ENCODE measurements around the gene C12orf56. TPM values are rescaled to one million over a fixed set of nuclear protein-coding genes. Genes with fewer than 3 reads are reported as not detected.
"Not testable (repeated sequence)": the region's sequence is repeated elsewhere in the genome, so short reads cannot be mapped to it uniquely, and the experiment has no call there.

The C12orf56 gene
- polyA plus RNA-seq, 3 donors from 2014 or later, result not detected

DNA sequence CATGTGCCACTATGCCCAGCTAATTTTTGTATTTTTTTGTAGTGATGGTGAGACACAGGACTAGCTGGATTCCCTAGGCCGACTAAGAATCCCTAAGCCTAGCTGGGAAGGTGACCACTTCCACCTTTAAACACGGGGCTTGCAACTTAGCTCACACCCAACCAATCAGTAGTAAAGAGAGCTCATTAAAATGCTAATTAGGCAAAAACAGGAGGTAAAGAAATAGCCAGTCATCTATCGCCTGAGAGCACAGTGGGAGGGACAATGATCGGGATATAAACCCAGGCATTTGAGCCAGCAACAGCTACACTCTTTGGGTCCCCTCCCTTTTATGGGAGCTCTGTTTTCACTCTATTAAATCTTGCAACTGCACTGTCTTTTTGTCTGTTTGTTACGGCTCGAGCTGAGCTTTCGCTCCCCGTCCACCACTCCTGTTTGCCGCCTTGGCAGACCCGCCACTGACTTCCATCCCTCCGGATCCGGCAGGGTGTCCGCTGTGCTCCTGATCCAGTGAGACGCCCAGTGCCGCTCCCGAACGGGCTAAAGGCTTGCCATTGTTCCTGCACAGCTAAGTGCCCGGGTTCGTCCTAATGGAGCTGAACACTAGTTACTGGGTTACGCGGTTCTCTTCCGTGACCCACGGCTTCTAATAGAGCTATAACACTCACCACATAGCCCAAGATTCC, 70.9 kb downstream of the C12orf56 start:
- H3K27me3 Mint-ChIP-seq (ENCODE audit: low read depth in 3 of 3); H3K4me3 Mint-ChIP-seq; DNase-seq; H3K36me3 Mint-ChIP-seq; H3K4me1 Mint-ChIP-seq; H3K27ac Mint-ChIP-seq; H3K9me3 Mint-ChIP-seq: not testable (repeated sequence)

DNA sequence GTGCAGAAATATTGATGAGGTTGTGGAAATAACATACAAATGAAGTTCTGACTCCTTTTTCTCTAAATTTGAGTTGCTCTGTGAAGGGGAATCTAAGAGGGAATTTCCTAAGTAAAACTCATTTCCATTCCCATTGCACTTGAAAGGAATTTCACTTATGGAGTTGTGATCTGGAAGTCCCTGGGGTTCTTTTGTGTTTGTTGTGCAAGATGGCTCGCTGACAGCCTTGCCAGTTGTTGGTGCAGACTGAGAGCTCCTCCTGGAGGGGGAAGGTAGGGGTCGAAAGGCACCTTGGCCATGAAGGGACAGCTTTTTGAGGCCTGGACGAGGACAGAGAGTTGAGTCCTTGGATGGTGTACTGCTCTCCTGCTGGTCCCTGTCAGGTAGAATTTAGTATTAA, 72.0 kb downstream of the C12orf56 start:
- no peaks in the 10 kb centered on the region for H3K4me1 Mint-ChIP-seq
- H3K27ac Mint-ChIP-seq, result no peak overlapping the region
- H3K36me3 Mint-ChIP-seq, result no peaks in the 10 kb centered on the region
- no peaks in the 10 kb centered on the region for H3K9me3 Mint-ChIP-seq
- no peak for DNase-seq
- H3K27me3 Mint-ChIP-seq (ENCODE audit: low read depth in 3 of 3), result no peaks in the 10 kb centered on the region
- no peak overlapping the region for H3K4me3 Mint-ChIP-seq

DNA sequence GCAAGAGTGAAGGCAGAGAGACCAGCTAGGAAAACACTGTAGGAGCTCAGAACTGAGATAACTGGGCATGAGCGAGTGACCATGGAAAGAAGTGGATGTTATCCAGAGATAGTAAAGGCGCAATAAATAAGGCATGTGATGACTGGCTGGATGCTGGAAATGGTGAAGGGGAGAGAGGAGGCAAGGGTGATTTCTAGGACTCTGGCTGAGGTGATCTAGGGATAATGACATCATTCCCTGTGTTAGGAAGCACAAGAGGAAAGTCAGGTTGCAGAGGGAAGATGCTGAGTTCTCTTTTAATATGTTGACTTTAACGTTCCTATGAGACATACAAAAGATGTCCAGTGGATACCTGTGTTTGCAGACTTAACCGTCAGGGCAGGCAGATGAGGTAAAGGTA, 78.7 kb downstream of the C12orf56 start:
- Mint-ChIP-seq H3K4me3 (no peak overlapping the region), H3K9me3 (peaks cover 0 to 3% (median 0%) of the 10 kb centered on the region in 6 donors), H3K36me3 (no peaks in the 10 kb centered on the region), H3K4me1 (no peaks in the 10 kb centered on the region), H3K27ac (no peak overlapping the region), H3K27me3 (ENCODE audit: low read depth in 3 of 3) (peaks cover 0 to 7% (median 0%) of the 10 kb centered on the region in 3 donors)
- DNase-seq, result no peak

GRCh38 chr12:64304571-64304970, 86.0 kb downstream of the C12orf56 start:
- Mint-ChIP-seq H3K36me3 (no peaks in the 10 kb centered on the region), H3K4me1 (no peaks in the 10 kb centered on the region), H3K9me3 (peaks cover 0 to 3% (median 0%) of the 10 kb centered on the region in 6 donors), H3K27me3 (ENCODE audit: low read depth in 3 of 3) (no peaks in the 10 kb centered on the region), H3K27ac (no peak overlapping the region), H3K4me3 (no peak overlapping the region)
- DNase-seq, result no peak

GRCh38 chr12:64299628-64300027, 90.9 kb downstream of the C12orf56 start:
- H3K4me1 Mint-ChIP-seq, result no peaks in the 10 kb centered on the region
- no peak overlapping the region for H3K27ac Mint-ChIP-seq
- peaks cover 0 to 3% (median 1%) of the 10 kb centered on the region in 3 donors for H3K27me3 Mint-ChIP-seq (ENCODE audit: low read depth in 3 of 3)
- no peaks in the 10 kb centered on the region for H3K36me3 Mint-ChIP-seq
- no peak overlapping the region for H3K4me3 Mint-ChIP-seq
- no peak for DNase-seq
- peaks cover 0 to 1% (median 0%) of the 10 kb centered on the region in 6 donors for H3K9me3 Mint-ChIP-seq

DNA sequence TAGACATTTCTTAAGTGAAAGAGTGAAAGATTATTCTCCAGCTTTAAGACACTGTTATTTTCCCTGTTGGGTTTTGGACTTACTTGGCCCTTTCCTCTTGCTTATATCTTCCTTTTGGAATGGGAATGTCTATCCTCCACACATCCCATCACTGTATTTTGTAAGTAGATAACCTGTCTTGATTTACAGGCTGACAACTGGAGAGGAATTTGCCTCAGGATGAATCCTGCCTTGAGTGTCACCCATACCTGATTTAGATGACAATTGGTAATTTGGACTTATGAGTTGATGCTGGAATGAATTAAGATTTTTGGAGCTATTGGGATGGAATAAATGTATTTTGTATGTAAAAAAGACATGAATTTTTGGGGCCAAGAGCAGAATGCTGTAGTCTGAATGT, 94.3 kb downstream of the C12orf56 start:
- DNase-seq, result no peak
- Mint-ChIP-seq H3K27ac (no peak overlapping the region), H3K36me3 (no peaks in the 10 kb centered on the region), H3K9me3 (peaks cover 0 to 1% (median 0%) of the 10 kb centered on the region in 6 donors), H3K4me3 (no peak overlapping the region), H3K27me3 (ENCODE audit: low read depth in 3 of 3) (peaks cover 0 to 11% (median 1%) of the 10 kb centered on the region in 3 donors), H3K4me1 (no peaks in the 10 kb centered on the region)

GRCh38 chr12:64293654-64294364, 96.7 kb downstream of the C12orf56 start:
- H3K9me3 Mint-ChIP-seq, result peaks cover 0 to 1% (median 0%) of the 10 kb centered on the region in 6 donors
- no peak for DNase-seq
- H3K4me1 Mint-ChIP-seq, result no peaks in the 10 kb centered on the region
- no peak overlapping the region for H3K27ac Mint-ChIP-seq
- no peaks in the 10 kb centered on the region for H3K36me3 Mint-ChIP-seq
- H3K27me3 Mint-ChIP-seq (ENCODE audit: low read depth in 3 of 3), result peaks cover 0 to 11% (median 1%) of the 10 kb centered on the region in 3 donors
- H3K4me3 Mint-ChIP-seq, result no peak overlapping the region

DNA sequence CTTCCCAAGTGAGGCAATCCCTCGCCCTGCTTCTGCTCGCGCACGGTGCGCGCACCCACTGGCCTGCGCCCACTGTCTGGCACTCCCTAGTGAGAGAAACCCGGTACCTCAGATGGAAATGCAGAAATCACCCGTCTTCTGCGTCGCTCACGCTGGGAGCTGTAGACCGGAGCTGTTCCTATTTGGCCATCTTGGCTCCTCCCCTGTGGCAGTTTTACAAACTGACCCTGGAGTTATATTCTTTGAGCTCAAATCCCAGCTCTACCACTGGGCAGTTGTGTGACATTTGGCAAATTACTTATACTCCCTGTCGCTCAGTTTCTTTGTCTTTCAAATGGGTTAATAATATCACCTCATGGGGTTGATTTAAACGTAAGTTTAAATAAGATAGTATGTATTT, 97.4 kb downstream of the C12orf56 start:
- H3K4me3 Mint-ChIP-seq, DNase-seq, H3K9me3 Mint-ChIP-seq, H3K27ac Mint-ChIP-seq, H3K36me3 Mint-ChIP-seq, H3K4me1 Mint-ChIP-seq: not testable (repeated sequence)
- H3K27me3 Mint-ChIP-seq (ENCODE audit: low read depth in 3 of 3), result peaks cover 0 to 11% (median 0%) of the 10 kb centered on the region in 3 donors

- Mint-ChIP-seq H3K9me3 (peaks cover 0 to 2% (median 0%) of the 10 kb centered on the region in 6 donors), H3K27ac (no peak overlapping the region), H3K27me3 (ENCODE audit: low read depth in 3 of 3) (peaks cover 0 to 7% (median 2%) of the 10 kb centered on the region in 3 donors), H3K36me3 (no peaks in the 10 kb centered on the region), H3K4me1 (no peaks in the 10 kb centered on the region), H3K4me3 (no peak overlapping the region)
- no peak for DNase-seq
These were observed 104.0 kb downstream of the C12orf56 start for GRCh38 chr12:64286521-64286920.

GRCh38 chr12:64284256-64284655, 106.3 kb downstream of the C12orf56 start:
- H3K36me3 Mint-ChIP-seq, result no peaks in the 10 kb centered on the region
- H3K4me3 Mint-ChIP-seq, result no peak overlapping the region
- DNase-seq, result no peak
- peaks cover 0 to 7% (median 2%) of the 10 kb centered on the region in 3 donors for H3K27me3 Mint-ChIP-seq (ENCODE audit: low read depth in 3 of 3)
- no peak overlapping the region for H3K27ac Mint-ChIP-seq
- H3K4me1 Mint-ChIP-seq, result no peaks in the 10 kb centered on the region
- peaks cover 0 to 2% (median 0%) of the 10 kb centered on the region in 6 donors for H3K9me3 Mint-ChIP-seq

GRCh38 chr12:64278421-64278820, 112.1 kb downstream of the C12orf56 start:
- H3K9me3 Mint-ChIP-seq, result no peaks in the 10 kb centered on the region
- no peak overlapping the region for H3K4me3 Mint-ChIP-seq
- H3K4me1 Mint-ChIP-seq, result no peaks in the 10 kb centered on the region
- DNase-seq, result no peak
- no peak overlapping the region for H3K27ac Mint-ChIP-seq
- peaks cover 0 to 2% (median 0%) of the 10 kb centered on the region in 3 donors for H3K27me3 Mint-ChIP-seq (ENCODE audit: low read depth in 3 of 3)
- no peaks in the 10 kb centered on the region for H3K36me3 Mint-ChIP-seq

DNA sequence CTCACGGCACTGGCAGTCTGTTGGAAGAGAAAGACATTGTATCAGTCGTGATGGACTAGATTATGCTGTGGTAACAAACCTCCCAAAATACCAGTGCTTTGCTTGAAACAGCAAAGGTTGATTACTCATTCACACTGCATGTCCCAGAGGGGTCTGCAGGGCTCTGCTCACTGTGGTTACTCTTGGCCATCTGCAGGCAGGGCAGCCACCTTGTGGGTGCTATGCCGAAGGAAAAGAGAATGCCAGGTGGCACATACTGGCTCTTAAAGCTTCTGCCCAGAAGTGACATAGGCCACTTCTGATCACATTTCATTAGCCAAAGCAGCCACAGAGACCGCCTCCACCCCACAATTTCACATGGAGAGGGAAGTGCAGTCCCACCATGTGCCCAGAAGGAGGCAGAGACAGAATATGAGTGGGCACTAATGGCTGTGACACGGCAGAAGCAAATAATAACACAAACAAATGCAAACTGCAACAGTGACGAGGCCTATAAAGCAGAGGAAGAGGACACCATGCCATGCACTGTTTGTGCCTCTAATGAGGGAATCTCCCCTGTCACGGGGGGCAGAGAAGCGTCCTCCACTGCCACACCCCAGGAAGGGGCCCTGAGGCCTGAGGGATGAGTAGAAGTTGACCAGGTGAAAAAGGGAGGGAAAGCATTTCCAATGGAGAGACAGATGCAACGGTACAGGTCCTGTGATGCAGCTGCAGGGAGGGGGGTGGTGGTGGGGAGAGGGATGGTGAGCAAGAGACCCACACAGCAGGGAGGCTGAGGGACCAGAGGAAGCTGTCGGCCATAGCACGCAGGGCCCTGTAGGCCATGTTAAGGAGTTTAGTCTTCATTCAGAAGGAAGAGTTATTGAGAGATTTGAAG, 116.8 kb downstream of the C12orf56 start:
- no peaks in the 10 kb centered on the region for H3K36me3 Mint-ChIP-seq
- DNase-seq, result no peak
- H3K4me1 Mint-ChIP-seq, result no peaks in the 10 kb centered on the region
- no peak overlapping the region for H3K4me3 Mint-ChIP-seq
- no peak overlapping the region for H3K27ac Mint-ChIP-seq
- H3K9me3 Mint-ChIP-seq, result no peaks in the 10 kb centered on the region
- peaks cover 0 to 5% (median 0%) of the 10 kb centered on the region in 3 donors for H3K27me3 Mint-ChIP-seq (ENCODE audit: low read depth in 3 of 3)

- Mint-ChIP-seq H3K4me1 (peaks cover 0 to 9% of the 10 kb centered on the region in 2 donors), H3K27ac (no peak overlapping the region), H3K27me3 (ENCODE audit: low read depth in 3 of 3) (peaks cover 0 to 5% (median 0%) of the 10 kb centered on the region in 3 donors), H3K36me3 (no peaks in the 10 kb centered on the region), H3K9me3 (no peaks in the 10 kb centered on the region), H3K4me3 (no peak overlapping the region)
- DNase-seq, result no peak
These were observed 120.1 kb downstream of the C12orf56 start for GRCh38 chr12:64270411-64270810.

DNA sequence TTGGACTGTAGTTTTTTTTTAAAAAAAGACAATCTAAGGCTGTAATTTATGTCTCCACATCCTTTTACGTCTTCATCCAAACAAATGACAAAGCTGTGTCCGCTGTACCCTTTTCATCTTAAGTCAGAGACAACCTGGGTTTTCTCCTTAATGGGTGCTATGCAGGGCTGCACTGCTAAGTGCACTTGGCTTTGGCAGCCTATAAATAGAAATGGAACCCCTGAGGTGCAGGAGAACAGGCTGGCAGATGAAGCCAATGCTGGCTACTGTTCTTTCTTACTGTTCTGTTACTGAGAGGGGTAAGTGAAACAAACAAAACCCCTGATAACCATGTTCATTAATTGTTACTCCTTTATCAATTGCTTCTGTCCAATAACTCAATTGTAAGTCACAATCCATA, 121.4 kb downstream of the C12orf56 start:
- H3K4me1 Mint-ChIP-seq, result peaks cover 0 to 9% of the 10 kb centered on the region in 2 donors
- DNase-seq, result no peak
- H3K9me3 Mint-ChIP-seq, result no peaks in the 10 kb centered on the region
- H3K4me3 Mint-ChIP-seq, result no peak overlapping the region
- H3K27me3 Mint-ChIP-seq (ENCODE audit: low read depth in 3 of 3), result peaks cover 0 to 5% (median 0%) of the 10 kb centered on the region in 3 donors
- H3K36me3 Mint-ChIP-seq, result no peaks in the 10 kb centered on the region
- no peak overlapping the region for H3K27ac Mint-ChIP-seq
